Stimulated activated CD4-positive, alpha-beta T cell treated with anti-CD3 and anti-CD28 coated beads, Interleukin-1b, Interleukin-23, amount 100 ng/mL, for 24 hours (primary cell): ENCODE results near the gene LRFN5.
"Not testable (repeated sequence)": the region's sequence is repeated elsewhere in the genome, so short reads cannot be mapped to it uniquely, and the experiment has no call there.

Experiments
- DNase-seq, 4 experiments: peaks; one replicate each; pipeline ENCODE4 v3.0.0-alpha.2; 2020; ENCODE audit warnings: low read depth in 4 of 4, low spot score in 1 of 4

The LRFN5 gene

DNA sequence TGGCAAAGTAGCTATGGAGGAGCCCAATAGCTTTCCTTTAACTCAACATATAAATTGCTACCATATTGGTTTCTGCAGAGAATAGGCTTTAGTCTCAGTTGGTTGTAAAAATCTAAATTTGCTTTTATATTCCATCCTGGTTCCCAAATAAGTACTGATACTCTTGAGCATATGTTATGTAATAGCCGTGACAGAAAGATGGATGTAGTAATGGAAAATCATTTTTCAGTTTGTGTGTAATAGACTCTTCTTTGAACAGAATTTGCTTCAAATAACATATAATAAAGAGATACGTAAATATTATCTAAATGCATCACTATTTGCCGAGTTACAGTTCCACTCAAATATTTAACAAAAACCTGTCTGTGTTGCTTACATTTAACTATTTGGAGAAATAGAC, 271.6 kb downstream of the LRFN5 start:
- DNase-seq = no peak

DNA sequence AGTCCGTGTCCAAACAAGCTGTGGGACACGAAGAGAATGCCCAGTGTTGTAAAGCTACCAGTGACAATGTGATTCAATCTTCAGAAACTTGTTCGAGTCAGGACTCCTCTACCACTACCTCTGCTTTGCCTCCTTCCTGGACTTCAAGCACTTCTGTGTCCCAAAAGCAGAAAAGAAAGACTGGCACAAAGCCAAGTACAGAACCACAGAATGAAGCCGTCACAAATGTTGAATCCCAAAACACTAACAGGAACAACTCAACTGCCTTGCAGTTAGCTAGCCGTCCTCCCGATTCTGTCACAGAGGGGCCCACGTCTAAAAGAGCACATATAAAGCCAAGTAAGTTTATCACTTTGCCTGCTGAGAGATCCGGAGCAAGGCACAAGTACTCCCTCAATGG, 284.9 kb downstream of the LRFN5 start:
- DNase-seq = no peak

DNA sequence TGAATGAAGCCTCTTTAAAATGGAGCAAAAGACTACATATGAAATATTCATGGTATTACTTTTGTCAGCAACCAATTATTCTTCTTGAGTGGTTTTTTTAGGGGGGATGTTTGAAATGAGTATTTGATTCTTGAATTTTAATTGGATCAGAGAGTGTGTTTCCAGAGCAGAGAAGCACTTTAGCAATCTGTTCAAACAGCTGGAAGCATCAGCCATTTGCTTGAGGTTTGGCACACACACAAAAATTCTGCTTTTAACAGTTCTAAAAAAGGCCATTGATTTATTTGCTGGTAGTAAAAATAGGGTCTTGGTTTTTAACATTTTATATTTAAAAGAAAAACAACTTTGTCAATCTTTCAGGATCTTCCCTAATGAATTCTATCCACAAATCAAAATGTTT, 292.7 kb downstream of the LRFN5 start:
- no peak for DNase-seq

DNA sequence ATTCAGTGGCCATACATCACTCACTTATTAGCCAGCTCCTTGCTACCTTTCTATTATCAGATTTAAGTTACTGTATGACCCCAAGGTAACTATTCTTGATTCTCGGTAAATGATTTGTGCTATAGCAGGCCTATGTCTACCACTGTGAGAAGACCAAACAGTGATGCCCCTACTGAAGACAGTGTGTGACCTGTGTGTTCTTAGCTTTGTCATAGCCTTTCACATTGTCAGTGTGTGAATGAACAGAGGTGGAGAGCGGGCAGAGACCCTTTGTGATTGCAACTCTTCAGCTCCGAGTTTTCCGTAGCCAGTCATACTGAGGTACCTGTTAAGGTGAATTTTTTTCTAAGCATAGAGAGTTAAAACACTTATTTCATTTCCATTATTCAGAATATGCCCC, 294.0 kb downstream of the LRFN5 start:
- no peak for DNase-seq

DNA sequence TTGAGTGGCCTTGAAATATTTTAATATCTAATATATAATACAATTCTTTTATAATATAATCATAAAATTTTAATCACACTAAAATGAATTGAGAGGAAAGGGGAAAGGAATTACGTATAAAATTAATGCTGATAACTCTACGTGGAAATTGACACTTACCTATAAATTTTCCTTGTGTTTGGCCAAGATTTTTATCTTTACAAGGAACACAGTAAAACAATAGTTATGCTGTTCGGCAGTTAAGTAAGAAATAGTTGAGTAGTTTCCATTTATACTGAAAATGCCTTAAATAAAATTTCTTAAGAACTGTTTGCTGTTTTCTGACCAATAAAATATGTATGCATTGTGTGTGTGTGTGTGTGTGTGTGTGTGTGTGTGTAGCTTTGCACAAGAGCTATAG, 294.4 kb downstream of the LRFN5 start:
- DNase-seq = no peak

DNA sequence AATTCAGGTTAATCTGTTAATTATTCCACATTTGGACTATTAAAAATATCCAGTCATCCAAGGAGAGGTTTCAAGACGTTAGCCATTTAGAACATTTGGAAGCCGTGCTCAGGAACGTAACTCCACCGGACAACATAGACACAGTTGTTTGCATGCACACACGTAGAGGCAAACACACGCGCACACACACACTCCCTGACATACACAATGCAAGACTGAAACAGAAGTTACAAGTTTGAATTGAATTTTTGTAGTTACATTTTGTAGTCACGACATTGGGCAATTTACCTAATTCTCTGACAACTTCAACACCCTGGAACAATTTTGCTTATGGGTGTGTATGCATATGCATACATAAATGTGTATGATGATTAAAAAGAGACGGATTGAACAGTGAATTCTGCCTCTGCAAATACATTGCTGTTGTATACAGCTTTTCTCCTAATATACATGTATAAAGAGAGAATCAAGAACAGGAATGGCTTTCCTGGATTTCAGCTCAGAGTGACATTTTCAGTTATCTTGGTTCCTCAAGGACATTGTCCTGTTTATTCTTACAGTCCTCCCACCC, 298.8 kb downstream of the LRFN5 start:
- no peak for DNase-seq

DNA sequence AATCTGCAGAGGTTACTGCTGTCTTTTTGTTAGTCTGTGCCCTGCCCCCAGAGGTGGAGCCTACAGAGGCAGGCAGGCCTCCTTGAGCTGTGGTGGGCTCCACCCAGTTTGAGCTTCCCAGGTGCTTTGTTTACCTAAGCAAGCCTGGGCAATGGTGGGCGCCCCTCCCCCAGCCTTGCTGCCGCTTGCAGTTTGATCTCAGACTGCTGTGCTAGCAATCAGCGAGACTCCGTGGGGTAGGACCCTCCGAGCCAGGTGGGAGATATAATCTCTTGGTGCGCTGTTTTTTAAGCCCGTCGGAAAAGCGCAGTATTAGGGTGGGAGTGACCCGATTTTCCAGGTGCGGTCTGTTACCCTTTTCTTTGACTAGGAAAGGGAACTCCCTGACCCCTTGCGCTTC, 304.5 kb downstream of the LRFN5 start:
- DNase-seq = not testable (repeated sequence)

DNA sequence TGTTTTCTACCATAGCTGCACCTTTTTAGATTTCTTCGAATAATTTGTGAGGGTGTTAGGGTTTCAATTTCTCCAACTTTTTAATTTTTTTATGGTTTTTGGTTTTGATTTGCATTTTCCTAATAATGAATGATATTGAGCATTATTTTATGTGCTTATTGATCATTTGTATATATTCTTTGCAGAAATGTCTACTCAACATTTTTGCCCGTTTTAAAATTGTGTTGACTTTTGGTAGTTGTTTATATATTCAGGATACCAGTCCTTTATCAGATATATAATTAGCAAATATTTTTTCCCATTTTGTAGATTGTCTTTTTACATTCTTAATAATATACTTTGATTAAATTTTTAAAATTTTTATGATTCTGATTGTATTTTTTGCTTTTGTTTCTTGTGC, 306.7 kb downstream of the LRFN5 start:
- no peak for DNase-seq

DNA sequence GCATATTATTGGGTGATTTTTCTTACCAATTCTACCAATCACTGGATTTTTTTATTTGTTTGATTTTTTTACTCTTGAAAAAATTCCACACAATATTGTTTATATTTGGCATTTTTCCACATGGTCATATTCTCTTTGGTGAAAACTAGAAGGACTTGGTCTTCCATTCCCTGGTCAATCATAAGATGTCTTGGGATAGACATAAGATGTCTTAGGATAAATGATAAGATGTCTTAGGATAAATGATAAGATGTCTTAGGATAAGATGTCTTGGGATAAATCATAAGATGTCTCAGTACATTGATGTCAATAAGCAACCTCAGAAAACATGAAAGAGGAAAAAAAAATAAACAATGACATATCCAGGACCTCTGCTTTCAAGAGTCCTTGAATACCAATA, 309.1 kb downstream of the LRFN5 start:
- DNase-seq = no peak

DNA sequence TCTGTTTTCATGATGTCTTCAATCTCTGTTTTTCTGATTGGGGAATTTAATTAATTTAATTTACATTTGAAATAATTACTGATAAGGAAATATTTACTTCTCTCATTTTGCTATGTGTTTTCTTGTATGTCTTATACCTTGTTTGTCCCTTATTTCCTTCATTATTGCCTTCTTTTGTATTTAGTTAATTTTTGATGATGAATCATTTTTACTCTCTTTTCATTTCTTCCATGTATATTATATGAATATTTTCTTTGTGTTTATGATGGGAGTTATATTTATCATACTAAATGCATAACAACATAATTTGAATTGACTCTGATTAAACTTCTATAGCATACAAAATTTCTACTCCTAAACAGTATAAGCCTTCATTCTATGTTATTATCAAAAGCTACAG, 309.6 kb downstream of the LRFN5 start:
- no peak for DNase-seq

DNA sequence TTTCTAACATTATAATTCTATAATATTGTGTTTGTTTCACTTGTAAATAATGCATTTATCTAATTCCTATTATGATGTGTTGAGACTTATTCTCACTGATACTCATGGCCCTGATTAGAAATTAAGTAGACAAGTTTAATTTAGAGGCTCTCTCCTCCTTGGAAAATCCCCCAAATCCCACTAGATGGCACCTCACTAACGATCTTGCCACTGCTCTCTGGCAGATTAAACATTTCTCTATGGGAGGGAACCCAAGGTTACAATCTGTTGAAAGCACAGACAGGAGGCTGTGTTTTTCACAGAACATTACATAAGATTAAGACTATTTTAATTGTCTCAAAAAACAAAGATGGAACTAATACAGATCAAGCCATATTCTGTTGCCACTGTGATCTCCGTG, 318.7 kb downstream of the LRFN5 start:
- no peak for DNase-seq

DNA sequence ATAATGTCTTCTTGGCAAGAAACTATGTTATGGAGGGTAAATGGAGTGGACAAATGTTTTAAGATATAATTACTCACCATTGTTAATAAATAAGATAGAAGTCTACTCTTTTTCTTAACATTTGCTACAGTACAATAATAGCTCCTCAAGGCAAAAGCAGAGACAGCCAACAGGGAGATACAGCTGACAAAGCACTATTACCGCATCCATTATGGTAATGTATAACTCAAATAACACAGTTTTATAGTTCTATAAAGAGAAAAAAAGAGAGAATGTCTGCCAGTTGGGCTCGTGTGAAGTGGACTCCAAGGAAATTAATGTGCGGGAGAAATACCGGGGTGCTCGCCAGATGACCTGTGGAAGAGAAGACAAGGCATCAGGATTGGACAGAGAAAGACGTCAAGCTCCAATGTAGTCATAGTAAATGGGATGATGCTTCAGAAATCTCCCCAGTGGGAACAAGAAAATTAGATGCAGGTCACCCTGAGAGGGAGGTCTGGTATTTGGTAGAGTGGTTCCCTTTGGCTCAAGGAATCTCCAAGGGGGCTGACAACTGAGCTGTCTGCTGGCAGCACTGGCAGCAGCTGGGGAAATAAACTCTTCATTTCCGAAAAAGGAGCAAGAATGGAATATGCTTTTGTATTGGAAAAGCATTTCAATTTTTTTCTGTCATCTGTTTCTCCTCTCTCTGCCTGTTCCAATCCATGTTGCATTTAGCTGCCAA, 343.9 kb downstream of the LRFN5 start:
- DNase-seq = no peak
